ENCODE data around the gene NKPD1. TPM values are rescaled to one million over a fixed set of nuclear protein-coding genes. Genes with fewer than 3 reads are reported as not detected.

Gene NKPD1
- total and polyA plus RNA-seq, 10 donors: 0.17 to 0.77 (median 0.21) TPM; not detected in 1

DNA sequence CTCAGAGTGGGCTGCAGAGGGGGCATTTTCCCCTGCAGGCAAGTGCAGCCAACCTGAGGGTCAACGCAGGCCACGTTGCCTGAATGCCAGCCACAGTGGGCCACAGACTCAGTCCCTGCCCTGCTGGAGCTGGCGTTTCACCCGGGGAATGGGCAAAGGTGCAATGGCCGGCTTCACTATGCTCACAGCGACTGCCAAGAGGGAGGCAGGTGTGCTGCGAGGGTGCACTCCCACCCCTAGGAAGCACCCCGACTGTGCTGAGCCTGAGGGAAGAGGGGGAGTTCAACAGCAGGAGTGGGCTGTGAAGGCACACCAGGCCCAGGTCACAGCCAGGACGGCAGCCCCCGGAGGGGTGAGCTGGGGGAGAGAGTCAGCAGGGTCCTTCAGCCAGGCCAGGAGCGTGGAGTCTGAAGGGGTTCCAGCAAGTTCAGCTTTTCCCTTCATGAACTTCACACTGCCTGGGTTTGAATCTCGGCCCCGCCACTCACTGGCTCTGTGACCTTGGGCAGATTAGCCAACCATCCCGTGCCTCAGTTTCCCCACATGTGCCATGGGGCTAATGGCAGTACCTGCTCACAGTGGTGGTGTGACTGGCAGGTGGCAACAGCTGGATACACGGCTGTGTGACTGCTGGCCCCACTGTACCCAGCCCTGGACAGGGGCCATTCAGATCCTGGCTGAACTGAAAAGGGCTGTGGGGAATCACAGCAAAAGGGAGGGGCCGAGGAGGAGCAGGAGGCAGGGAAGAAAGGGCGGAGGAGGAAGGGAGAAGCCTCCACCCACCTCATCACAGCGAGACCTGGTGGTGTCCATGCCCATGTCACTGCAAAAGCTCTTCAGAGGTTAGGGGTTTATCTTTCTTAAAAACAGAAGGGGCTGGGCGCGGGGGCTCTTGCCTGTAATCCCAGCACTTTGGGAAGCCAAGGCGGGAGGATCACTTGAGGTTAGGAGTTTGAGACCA, 9.6 kb upstream of the NKPD1 start:
- Histone ChIP-seq H3K9me3 (no peaks in the 10 kb centered on the region), H3K27me3 (replicated peaks in 1 of 7) (no peaks in the 10 kb centered on the region), H3K36me3 (peaks cover 0 to 10% (median 0%) of the 10 kb centered on the region in 6 donors), H3K27ac (peak overlapping the region in 7 of 8 donors; percentile 44 to 78 (median 73)), H3K4me3 (peak overlapping the region in 1 of 8 donors; percentile 28), H3K4me1 (peaks cover 21 to 86% (median 59%) of the 10 kb centered on the region in 6 donors)
- WGBS, 5 donors: 84 to 87% (median 86%) methylated on average over 18 to 21 of the region's 21 CpGs
- DNase-seq: no peak
- TF ChIP-seq POLR2A (IDR thresholded peaks at IDR 0.05) (no peak), POLR2AphosphoS5 (IDR thresholded peaks at IDR 0.05) (peak in 1 of 3 donors; percentile 0)
- intact Hi-C loops (cut with DNase I; ENCODE audit: low total_unique reads): no loop called here

DNA sequence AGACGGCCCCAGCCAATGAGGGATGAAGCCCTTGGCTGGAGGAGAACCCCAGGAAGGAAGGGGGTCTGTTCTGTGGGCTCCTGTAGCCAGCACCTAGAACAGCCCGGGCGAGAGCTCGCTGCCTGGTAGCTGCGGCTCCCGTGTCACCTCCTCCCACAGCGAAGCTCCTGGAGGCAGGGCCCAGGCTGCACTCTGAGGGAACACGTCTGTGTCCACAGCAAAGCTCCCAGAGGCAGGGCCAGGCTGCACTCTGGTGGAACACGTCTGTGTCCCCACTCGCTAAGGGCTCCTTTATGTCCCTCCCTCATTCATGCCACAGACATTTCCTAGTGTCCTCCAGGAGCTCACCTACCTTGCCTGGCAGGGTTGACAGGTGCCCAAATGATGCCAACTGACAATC, 8.8 kb upstream of the NKPD1 start:
- TF ChIP-seq POLR2AphosphoS5 (IDR thresholded peaks at IDR 0.05): no peak
- TF ChIP-seq, protein P1, sequence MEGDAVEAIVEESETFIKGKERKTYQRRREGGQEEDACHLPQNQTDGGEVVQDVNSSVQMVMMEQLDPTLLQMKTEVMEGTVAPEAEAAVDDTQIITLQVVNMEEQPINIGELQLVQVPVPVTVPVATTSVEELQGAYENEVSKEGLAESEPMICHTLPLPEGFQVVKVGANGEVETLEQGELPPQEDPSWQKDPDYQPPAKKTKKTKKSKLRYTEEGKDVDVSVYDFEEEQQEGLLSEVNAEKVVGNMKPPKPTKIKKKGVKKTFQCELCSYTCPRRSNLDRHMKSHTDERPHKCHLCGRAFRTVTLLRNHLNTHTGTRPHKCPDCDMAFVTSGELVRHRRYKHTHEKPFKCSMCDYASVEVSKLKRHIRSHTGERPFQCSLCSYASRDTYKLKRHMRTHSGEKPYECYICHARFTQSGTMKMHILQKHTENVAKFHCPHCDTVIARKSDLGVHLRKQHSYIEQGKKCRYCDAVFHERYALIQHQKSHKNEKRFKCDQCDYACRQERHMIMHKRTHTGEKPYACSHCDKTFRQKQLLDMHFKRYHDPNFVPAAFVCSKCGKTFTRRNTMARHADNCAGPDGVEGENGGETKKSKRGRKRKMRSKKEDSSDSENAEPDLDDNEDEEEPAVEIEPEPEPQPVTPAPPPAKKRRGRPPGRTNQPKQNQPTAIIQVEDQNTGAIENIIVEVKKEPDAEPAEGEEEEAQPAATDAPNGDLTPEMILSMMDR (IDR thresholded peaks at IDR 0.05 in 8 of 11, conservative IDR thresholded peaks at IDR 0.05 in 3 of 11): no peak
- no peak for TF ChIP-seq POLR2A (IDR thresholded peaks at IDR 0.05)
- H3K36me3 ChIP-seq: peaks cover 0 to 10% (median 0%) of the 10 kb centered on the region in 6 donors
- no peaks in the 10 kb centered on the region for H3K9me3 ChIP-seq
- no peak overlapping the region for H3K4me3 ChIP-seq
- no peak for DNase-seq
- 86 to 96% (median 93%) methylated on average over 9 to 10 of the region's 10 CpGs for WGBS, 5 donors
- H3K27me3 ChIP-seq (replicated peaks in 1 of 7): no peaks in the 10 kb centered on the region
- intact Hi-C loops (cut with DNase I; ENCODE audit: low total_unique reads): no loop called here
- peak overlapping the region in 1 of 8 donors; percentile 47 for H3K27ac ChIP-seq
- peaks cover 26 to 92% (median 65%) of the 10 kb centered on the region in 6 donors for H3K4me1 ChIP-seq

DNA sequence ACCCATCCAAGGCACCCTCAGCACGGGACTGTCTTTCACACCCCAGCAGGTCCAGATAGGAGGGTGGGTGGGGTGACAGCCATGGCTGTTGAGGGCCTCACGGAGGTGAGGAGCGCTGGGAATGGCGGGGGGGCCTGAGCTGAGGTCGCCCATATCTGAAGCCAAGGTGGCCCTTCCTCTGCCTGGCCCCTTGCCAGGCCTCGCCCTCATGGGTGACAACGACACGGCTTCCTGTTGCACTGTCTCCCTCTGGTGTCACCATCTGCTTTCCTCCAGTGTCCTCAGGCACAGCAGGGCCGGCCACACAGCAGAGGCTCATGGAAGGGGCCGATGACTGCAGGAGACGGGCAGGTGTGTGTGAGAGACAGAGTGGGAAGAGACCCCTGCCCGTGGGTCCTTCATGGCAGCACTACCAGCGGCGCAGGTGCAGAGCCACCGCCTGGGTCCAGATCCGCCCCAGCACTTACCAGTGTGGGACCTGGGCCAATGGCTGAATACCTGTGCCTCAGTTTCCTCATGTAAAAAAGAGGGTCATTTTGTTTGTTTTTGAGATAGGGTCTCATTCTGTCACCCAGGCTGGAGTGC, 8.1 kb upstream of the NKPD1 start:
- Histone ChIP-seq H3K9me3 (no peaks in the 10 kb centered on the region), H3K27ac (peak overlapping the region in 1 of 8 donors; percentile 47), H3K4me1 (peaks cover 34 to 92% (median 72%) of the 10 kb centered on the region in 6 donors), H3K36me3 (peaks cover 0 to 10% (median 0%) of the 10 kb centered on the region in 6 donors), H3K27me3 (replicated peaks in 1 of 7) (no peaks in the 10 kb centered on the region), H3K4me3 (no peak overlapping the region)
- peak in 2 of 3 donors; percentile 33 to 62 for TF ChIP-seq POLR2AphosphoS5 (IDR thresholded peaks at IDR 0.05)
- TF ChIP-seq, protein P1 (IDR thresholded peaks at IDR 0.05 in 8 of 11, conservative IDR thresholded peaks at IDR 0.05 in 3 of 11): no peak
- no peak for TF ChIP-seq POLR2A (IDR thresholded peaks at IDR 0.05)
- intact Hi-C loops (cut with DNase I; ENCODE audit: low total_unique reads): no loop called here
- 69 to 84% (median 79%) methylated on average over 13 to 16 of the region's 16 CpGs for WGBS, 5 donors
- DNase-seq: no peak

DNA sequence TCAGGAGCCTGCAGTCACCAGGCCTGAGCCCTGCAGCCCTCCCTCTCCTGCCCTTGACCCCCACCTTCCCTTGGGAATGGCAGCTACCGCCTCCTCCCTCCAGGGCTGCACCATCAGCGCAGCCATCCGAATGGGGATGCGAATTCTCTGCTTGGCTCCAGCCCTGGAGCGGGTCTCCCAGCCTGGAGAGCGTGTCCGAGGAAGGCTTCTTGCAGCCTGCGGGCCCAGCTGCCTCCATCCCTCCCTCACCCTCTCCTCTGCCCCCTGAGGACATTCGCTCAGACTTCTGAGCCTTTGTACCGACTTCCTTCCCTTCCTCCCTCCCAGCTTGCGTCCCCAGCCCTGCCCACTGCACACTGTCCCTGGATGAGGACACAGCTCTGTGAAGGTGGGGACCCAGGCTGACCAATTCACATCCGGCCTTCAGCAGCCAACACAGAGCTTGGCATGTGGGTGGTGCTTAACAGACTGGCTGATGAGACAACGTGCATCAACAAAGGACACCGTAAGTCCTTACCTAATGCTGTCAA, 6.0 kb upstream of the NKPD1 start:
- H3K4me1 ChIP-seq: peaks cover 29 to 81% (median 62%) of the 10 kb centered on the region in 6 donors
- intact Hi-C loops (cut with DNase I; ENCODE audit: low total_unique reads): no loop called here
- peaks cover 0 to 2% (median 0%) of the 10 kb centered on the region in 7 donors for H3K27me3 ChIP-seq (replicated peaks in 1 of 7)
- TF ChIP-seq POLR2A (IDR thresholded peaks at IDR 0.05) (no peak), POLR2AphosphoS5 (IDR thresholded peaks at IDR 0.05) (peak; percentile 57 to 79 (median 61))
- TF ChIP-seq, protein P1 (IDR thresholded peaks at IDR 0.05 in 8 of 11, conservative IDR thresholded peaks at IDR 0.05 in 3 of 11): no peak
- H3K36me3 ChIP-seq: peaks cover 0 to 10% (median 0%) of the 10 kb centered on the region in 6 donors
- 46 to 77% (median 64%) methylated on average over 14 of the region's 14 CpGs for WGBS, 5 donors
- DNase-seq: peak; percentile 80
- peak overlapping the region in 7 of 8 donors; percentile 16 to 65 (median 39) for H3K27ac ChIP-seq
- no peak overlapping the region for H3K4me3 ChIP-seq
- H3K9me3 ChIP-seq: no peaks in the 10 kb centered on the region

All from spleen (tissue), 11 donors.